HEK293 (cell line): ENCODE results near the gene LSM7.

ENCODE experiments used
- CTCF ChIA-PET: fragments of 350-600 bp; formaldehyde crosslinking; extraction: SDS; loops from one replicate; lab custom pipeline; 2021; ENCODE audit warnings: antibody characterized with exemption; lab: Yijun Ruan, JAX
- POLR2A ChIA-PET: fragments of 300-600 bp; formaldehyde crosslinking; extraction: SDS; loops from one replicate; lab custom pipeline; 2020; ENCODE audit warnings: antibody characterized with exemption, inconsistent platforms; lab: Yijun Ruan, JAX
- H3K27ac ChIP-seq: fragments of 200-500 bp; sonication (Bioruptor generic); 2 replicates; pipeline ENCODE4 v1.5.1; 2014; ENCODE audit warnings: low read depth, low read length, control low read depth, inconsistent platforms; ENCODE audit errors: extremely low read depth
- H3K36me3 ChIP-seq, 2 experiments: fragments of 200-500 bp in 1 of 2; sonication (Bioruptor generic) in 1 of 2; 1 replicate in 1 of 2; 2 replicates in 1 of 2; pipeline ENCODE4 v1.5.1; 2014 to 2017; ENCODE audit warnings: inconsistent platforms in 2 of 2, low read length in 2 of 2; ENCODE audit not compliant: control insufficient read depth in 2 of 2, insufficient read depth in 1 of 2
- H3K4me1 ChIP-seq: fragments of 200-500 bp; sonication (Bioruptor generic); 2 replicates; pipeline ENCODE4 v1.5.1; 2014; ENCODE audit warnings: mild to moderate bottlenecking, low read length, inconsistent platforms; ENCODE audit not compliant: control insufficient read depth, insufficient read depth
- H3K4me3 ChIP-seq: 2 replicates; pipeline ENCODE4 v1.5.1; 2011; ENCODE audit warnings: low read depth, mild to moderate bottlenecking, control low read depth, low read length, moderate library complexity
- H3K9me3 ChIP-seq: fragments of 200-500 bp; sonication (Bioruptor generic); 2 replicates; pipeline ENCODE4 v1.5.1; 2014; ENCODE audit warnings: low read depth, low read length, inconsistent platforms; ENCODE audit not compliant: control insufficient read depth, insufficient read depth
- EGR2 ChIP-seq: fragments of 450-650 bp; formaldehyde crosslinking; IDR thresholded peaks from 2 replicates; pipeline ENCODE4 v1.5.1; 2016; ENCODE audit warnings: low read depth, missing biosample characterization, missing genetic modification characterization
- GFI1B ChIP-seq: fragments of 450-650 bp; formaldehyde crosslinking; IDR thresholded peaks from 2 replicates; pipeline ENCODE4 v1.5.1; 2016; ENCODE audit warnings: missing biosample characterization, missing genetic modification characterization
- KLF7 ChIP-seq: fragments of 450-650 bp; formaldehyde crosslinking; IDR thresholded peaks from 2 replicates; pipeline ENCODE4 v1.5.1; 2016; ENCODE audit warnings: missing biosample characterization, missing genetic modification characterization, borderline replicate concordance
- OVOL3 ChIP-seq: fragments of 450-650 bp; formaldehyde crosslinking; IDR thresholded peaks from 2 replicates; pipeline ENCODE4 v1.5.1; 2016; ENCODE audit warnings: missing biosample characterization, missing genetic modification characterization
- PATZ1 ChIP-seq: fragments of 450-650 bp; formaldehyde crosslinking; IDR thresholded peaks from 2 replicates; pipeline ENCODE4 v1.5.1; 2016; ENCODE audit warnings: missing biosample characterization, missing genetic modification characterization
- TCF7L2 ChIP-seq: IDR thresholded peaks from 2 replicates; pipeline ENCODE4 v1.6.1; 2011; ENCODE audit warnings: low read depth, mild to moderate bottlenecking, inconsistent platforms, low read length, moderate library complexity, borderline replicate concordance
- YY1 ChIP-seq: fragments of 450-650 bp; formaldehyde crosslinking; IDR thresholded peaks from 2 replicates; pipeline ENCODE4 v1.5.1; 2018; ENCODE audit warnings: missing biosample characterization, missing genetic modification characterization
- YY2 ChIP-seq: fragments of 450-650 bp; formaldehyde crosslinking; IDR thresholded peaks from 2 replicates; pipeline ENCODE4 v1.5.1; 2016; ENCODE audit warnings: missing biosample characterization, missing genetic modification characterization
- ZBTB10 ChIP-seq: fragments of 450-650 bp; formaldehyde crosslinking; IDR thresholded peaks from 2 replicates; pipeline ENCODE4 v1.5.1; 2016; ENCODE audit warnings: missing biosample characterization, missing genetic modification characterization
- ZFHX2 ChIP-seq: fragments of 450-650 bp; formaldehyde crosslinking; conservative IDR thresholded peaks from 2 replicates; pipeline ENCODE4 v1.5.1; 2016; ENCODE audit warnings: missing biosample characterization, missing genetic modification characterization
- ZNF121 ChIP-seq: fragments of 450-650 bp; formaldehyde crosslinking; IDR thresholded peaks from 2 replicates; pipeline ENCODE4 v1.5.1; 2016; ENCODE audit warnings: missing biosample characterization, missing genetic modification characterization
- ZNF146 ChIP-seq: fragments of 450-650 bp; formaldehyde crosslinking; IDR thresholded peaks from 2 replicates; pipeline ENCODE4 v1.5.1; 2016; ENCODE audit warnings: missing biosample characterization, missing genetic modification characterization
- ZNF174 ChIP-seq: fragments of 450-650 bp; formaldehyde crosslinking; IDR thresholded peaks from 2 replicates; pipeline ENCODE4 v1.5.0; 2017; ENCODE audit warnings: missing biosample characterization, mild to moderate bottlenecking, missing genetic modification characterization
- ZNF24 ChIP-seq: fragments of 450-650 bp; formaldehyde crosslinking; IDR thresholded peaks from 2 replicates; pipeline ENCODE4 v1.5.1; 2016; ENCODE audit warnings: missing biosample characterization, missing genetic modification characterization
- ZNF311 ChIP-seq: fragments of 450-650 bp; formaldehyde crosslinking; IDR thresholded peaks from 2 replicates; pipeline ENCODE4 v1.5.1; 2017; ENCODE audit warnings: missing biosample characterization, missing genetic modification characterization, borderline replicate concordance
- ZNF366 ChIP-seq: fragments of 450-650 bp; formaldehyde crosslinking; conservative IDR thresholded peaks from 2 replicates; pipeline ENCODE4 v1.5.1; 2016; ENCODE audit warnings: missing biosample characterization, missing genetic modification characterization
- ZNF530 ChIP-seq: fragments of 450-650 bp; formaldehyde crosslinking; IDR thresholded peaks from 2 replicates; pipeline ENCODE4 v1.5.1; 2016; ENCODE audit warnings: low read depth, missing biosample characterization, missing genetic modification characterization
- ZNF548 ChIP-seq: fragments of 450-650 bp; formaldehyde crosslinking; IDR thresholded peaks from 2 replicates; pipeline ENCODE4 v1.5.1; 2016; ENCODE audit warnings: missing biosample characterization, missing genetic modification characterization
- ZNF580 ChIP-seq: fragments of 450-650 bp; formaldehyde crosslinking; IDR thresholded peaks from 2 replicates; pipeline ENCODE4 v1.5.1; 2016; ENCODE audit warnings: missing biosample characterization, missing genetic modification characterization
- ZNF600 ChIP-seq: fragments of 450-650 bp; formaldehyde crosslinking; IDR thresholded peaks from 2 replicates; pipeline ENCODE4 v1.5.1; 2016; ENCODE audit warnings: missing biosample characterization, missing genetic modification characterization
- ZNF645 ChIP-seq: fragments of 450-650 bp; formaldehyde crosslinking; IDR thresholded peaks from 2 replicates; pipeline ENCODE4; 2016; ENCODE audit warnings: missing biosample characterization, missing genetic modification characterization
- ZNF654 ChIP-seq: fragments of 450-650 bp; formaldehyde crosslinking; IDR thresholded peaks from 2 replicates; pipeline ENCODE4 v1.5.1; 2016; ENCODE audit warnings: low read depth, missing biosample characterization, missing genetic modification characterization
- ZNF777 ChIP-seq: fragments of 450-650 bp; formaldehyde crosslinking; IDR thresholded peaks from 2 replicates; pipeline ENCODE4 v1.5.1; 2017; ENCODE audit warnings: missing biosample characterization, missing genetic modification characterization, borderline replicate concordance
- ZNF837 ChIP-seq: fragments of 450-650 bp; formaldehyde crosslinking; IDR thresholded peaks from 2 replicates; pipeline ENCODE4 v1.5.1; 2016; ENCODE audit warnings: missing biosample characterization, missing genetic modification characterization

Gene LSM7

GRCh38 chr19:2372076-2372612 is 43.8 kb upstream of the LSM7 start (continued):
- TF ChIP-seq ZNF645 (tag by site-specific recombination) (no peak), OVOL3 (tag by site-specific recombination) (no peak), ZNF146 (tag by site-specific recombination) (no peak), PATZ1 (tag by site-specific recombination) (no peak)

- ChIA-PET CTCF (no interaction called here), POLR2A (no interaction called here)
- H3K36me3 ChIP-seq = no peaks in the 10 kb centered on the region
- no peak for TF ChIP-seq ZNF174 (tag by site-specific recombination)
- TF ChIP-seq ZNF600 = peak; percentile 49; the same call in 1 of the 2 replicates
- no peak for TF ChIP-seq ZNF777 (tag by site-specific recombination)
- TF ChIP-seq YY2 (tag by site-specific recombination) = no peak
- no peaks in the 10 kb centered on the region for H3K9me3 ChIP-seq
- no peak overlapping the region for H3K4me3 ChIP-seq
- H3K4me1 ChIP-seq = no peaks in the 10 kb centered on the region
- H3K27ac ChIP-seq = no peak overlapping the region
Observed at GRCh38 chr19:2371656-2372055, 43.3 kb upstream of the LSM7 start.

- Histone ChIP-seq H3K4me1 (no peaks in the 10 kb centered on the region), H3K4me3 (no peak overlapping the region), H3K36me3 (no peaks in the 10 kb centered on the region), H3K9me3 (no peaks in the 10 kb centered on the region), H3K27ac (no peak overlapping the region)
- TF ChIP-seq ZNF121 (tag by site-specific recombination) (peak; percentile 66; the same call in 1 of the 2 replicates), ZNF580 (tag by site-specific recombination) (no peak)
- ChIA-PET POLR2A (interaction anchor here (1.2 kb wide), 1 partner anchor 111 kb away, joined by 3 read pairs; the partner anchor contains the start of gene GADD45B), CTCF (interaction anchor here (0.6 to 0.7 kb wide), 2 partner anchors 71 to 223 kb away, joined by 3 to 4 read pairs; no protein-coding TSS in a partner anchor)
Observed at GRCh38 chr19:2365201-2365970, 37.0 kb upstream of the LSM7 start.

GRCh38 chr19:2363419-2363818 is 35.0 kb upstream of the LSM7 start:
- POLR2A ChIA-PET = interaction anchor here (0.6 kb wide), 1 partner anchor 215 kb away, joined by 3 read pairs; no protein-coding TSS in a partner anchor
- no peak for TF ChIP-seq ZNF548 (tag by site-specific recombination)
- peak; percentile 63 for TF ChIP-seq ZFHX2 (tag by site-specific recombination)
- TF ChIP-seq ZBTB10 (tag by site-specific recombination) = no peak
- TF ChIP-seq ZNF837 (tag by site-specific recombination) = no peak
- no peak for TF ChIP-seq TCF7L2
- TF ChIP-seq GFI1B (tag by site-specific recombination) = no peak
- TF ChIP-seq ZNF654 (tag by site-specific recombination) = no peak
- no peak for TF ChIP-seq YY1 (tag by site-specific recombination)
- no peak for TF ChIP-seq ZNF311
- TF ChIP-seq KLF7 (tag by site-specific recombination) = no peak
- no peak for TF ChIP-seq ZNF530 (tag by site-specific recombination)
- TF ChIP-seq ZNF24 (tag by site-specific recombination) = no peak
- TF ChIP-seq EGR2 (tag by site-specific recombination) = peak; percentile 83
- TF ChIP-seq ZNF366 (tag by site-specific recombination) = no peak

More at GRCh38 chr19:2363419-2363818, 35.0 kb upstream of the LSM7 start:
- Histone ChIP-seq H3K27ac (no peak overlapping the region), H3K36me3 (no peaks in the 10 kb centered on the region), H3K9me3 (no peaks in the 10 kb centered on the region), H3K4me1 (no peaks in the 10 kb centered on the region), H3K4me3 (no peak overlapping the region)
- CTCF ChIA-PET = interaction anchor here (0.6 kb wide), 1 partner anchor 273 kb away, joined by 3 read pairs; no protein-coding TSS in a partner anchor
